Kidney (tissue), 14 donors: ENCODE results near the gene WDHD1. TPM values are rescaled to one million over a fixed set of nuclear protein-coding genes. Genes with fewer than 3 reads are reported as not detected.

ENCODE experiments used
- DNase-seq, 5 donors: peaks; one replicate each; pipeline ENCODE4 v3.0.0-alpha.2; 2013 to 2020
- FAIRE-seq: peaks from 2 replicates; lab custom pipeline; 2012; peaks lifted over from hg19 to GRCh38; lab: Jason Lieb, UNC
- H3K27ac ChIP-seq, 2 donors: one replicate each; pipeline ENCODE4 v1.7.0; 2013; ENCODE audit warnings: low read depth in 2 of 2, low read length in 2 of 2, inconsistent platforms in 1 of 2
- H3K27me3 ChIP-seq: one replicate; pipeline ENCODE4 v1.7.1; 2013; ENCODE audit warnings: low read length, inconsistent platforms; ENCODE audit not compliant: control insufficient read depth, insufficient read depth
- H3K36me3 ChIP-seq, 3 donors: one replicate each; pipeline versions ENCODE4 v1.7.0 to v1.7.1; 2013; ENCODE audit warnings: low read length in 3 of 3, control low read depth in 1 of 3, inconsistent platforms in 1 of 3; ENCODE audit not compliant: insufficient read depth in 3 of 3, control insufficient read depth in 2 of 3
- H3K4me1 ChIP-seq, 3 donors: one replicate each; pipeline versions ENCODE4 v1.7.0 to v1.7.1; 2013; ENCODE audit warnings: low read length in 3 of 3, inconsistent platforms in 1 of 3, low read depth in 1 of 3; ENCODE audit not compliant: control insufficient read depth in 2 of 3, insufficient read depth in 2 of 3
- H3K4me3 ChIP-seq, 3 donors: one replicate each; pipeline versions ENCODE4 v1.7.0 to v1.8.1; 2013; ENCODE audit warnings: low read length in 3 of 3, control low read depth in 1 of 3, inconsistent platforms in 1 of 3
- H3K9ac ChIP-seq, 3 donors: one replicate each; pipeline versions ENCODE4 v1.7.0 to v1.7.1; 2013; ENCODE audit warnings: low read length in 3 of 3, control low read depth in 1 of 3, inconsistent platforms in 1 of 3
- H3K9me3 ChIP-seq, 3 donors: one replicate each; pipeline versions ENCODE4 v1.7.0 to v1.7.1; 2013; ENCODE audit warnings: low read length in 3 of 3, control low read depth in 1 of 3, inconsistent platforms in 1 of 3; ENCODE audit not compliant: control insufficient read depth in 2 of 3, insufficient read depth in 1 of 3
- intact Hi-C: fragments of 100-400 bp; cut with DNase I; formaldehyde crosslinking; loops from one replicate; pipeline ENCODE4 v1.11.1; 2022
- polyA plus RNA-seq: library from polyadenylated mRNA; stranded (reverse); fragments of 350-450 nt; fragmentation: Illumina TruSeq; extraction: RNeasy Lipid Tissue Mini Kit (QIAGEN cat#74804); gene quantifications from one replicate; pipeline ENCODE4 v1.2.3, GENCODE V29; 2014; ENCODE audit warnings: low read depth, low replicate concordance; ENCODE audit not compliant: insufficient read depth
- total RNA-seq: library from RNA; stranded (reverse); fragmentation: NEBNext Ultra II Directional; extraction: Animal tissue kit (Norgen Biotek cat#: 25700); gene quantifications from one replicate; pipeline ENCODE4 v1.2.1, GENCODE V29; 2021
- TF ChIP-seq, protein P1 (sequence below): IDR thresholded peaks from 3 replicates; pipeline ENCODE4 v1.5.1; 2012; ENCODE audit warnings: mild to moderate bottlenecking, moderate library complexity, borderline replicate concordance; ENCODE audit not compliant: insufficient read depth; ENCODE audit errors: extremely low read depth
- donor health status: control.
- donor health status: control.
- donor health status: control.
- donor health status: control.
- donor health status: control.
- donor health status: DM: yes; HTN: yes; CAD: no.
- donor health status: Normal renal cell carcinoma (clear cell type).

Gene WDHD1
- total and polyA plus RNA-seq, 2 donors from 2014 or later: 1.8 to 3.3 TPM

DNA sequence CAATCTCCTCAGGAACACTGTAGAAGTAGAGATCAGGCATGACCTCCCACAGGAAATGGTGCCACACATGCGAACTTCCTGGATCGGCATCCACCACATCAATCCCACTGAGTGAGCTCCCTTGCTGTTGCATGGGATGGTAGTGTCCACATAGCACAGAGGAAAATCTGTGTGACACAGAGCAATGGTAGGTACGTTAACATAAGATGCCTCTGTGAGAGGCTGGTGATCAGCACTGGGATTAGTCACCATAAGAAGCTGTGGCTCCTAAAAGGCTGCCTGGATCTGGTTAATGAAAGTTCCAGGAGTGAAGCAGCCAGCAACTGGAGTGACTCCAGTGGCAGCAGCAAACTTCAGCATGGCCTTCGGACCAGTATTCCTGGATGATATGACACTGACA is 21.8 kb downstream of the WDHD1 start:
- H3K4me1 ChIP-seq: no peaks in the 10 kb centered on the region
- H3K9ac ChIP-seq: no peak overlapping the region
- intact Hi-C loops: no loop called here
- no peak for DNase-seq
- FAIRE-seq: no peak
- H3K9me3 ChIP-seq: no peaks in the 10 kb centered on the region
- no peaks in the 10 kb centered on the region for H3K27me3 ChIP-seq
- TF ChIP-seq, protein P1, sequence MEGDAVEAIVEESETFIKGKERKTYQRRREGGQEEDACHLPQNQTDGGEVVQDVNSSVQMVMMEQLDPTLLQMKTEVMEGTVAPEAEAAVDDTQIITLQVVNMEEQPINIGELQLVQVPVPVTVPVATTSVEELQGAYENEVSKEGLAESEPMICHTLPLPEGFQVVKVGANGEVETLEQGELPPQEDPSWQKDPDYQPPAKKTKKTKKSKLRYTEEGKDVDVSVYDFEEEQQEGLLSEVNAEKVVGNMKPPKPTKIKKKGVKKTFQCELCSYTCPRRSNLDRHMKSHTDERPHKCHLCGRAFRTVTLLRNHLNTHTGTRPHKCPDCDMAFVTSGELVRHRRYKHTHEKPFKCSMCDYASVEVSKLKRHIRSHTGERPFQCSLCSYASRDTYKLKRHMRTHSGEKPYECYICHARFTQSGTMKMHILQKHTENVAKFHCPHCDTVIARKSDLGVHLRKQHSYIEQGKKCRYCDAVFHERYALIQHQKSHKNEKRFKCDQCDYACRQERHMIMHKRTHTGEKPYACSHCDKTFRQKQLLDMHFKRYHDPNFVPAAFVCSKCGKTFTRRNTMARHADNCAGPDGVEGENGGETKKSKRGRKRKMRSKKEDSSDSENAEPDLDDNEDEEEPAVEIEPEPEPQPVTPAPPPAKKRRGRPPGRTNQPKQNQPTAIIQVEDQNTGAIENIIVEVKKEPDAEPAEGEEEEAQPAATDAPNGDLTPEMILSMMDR: no peak
- no peak overlapping the region for H3K27ac ChIP-seq
- H3K4me3 ChIP-seq: no peak overlapping the region
- H3K36me3 ChIP-seq: peaks cover 0 to 3% (median 0%) of the 10 kb centered on the region in 3 donors

DNA sequence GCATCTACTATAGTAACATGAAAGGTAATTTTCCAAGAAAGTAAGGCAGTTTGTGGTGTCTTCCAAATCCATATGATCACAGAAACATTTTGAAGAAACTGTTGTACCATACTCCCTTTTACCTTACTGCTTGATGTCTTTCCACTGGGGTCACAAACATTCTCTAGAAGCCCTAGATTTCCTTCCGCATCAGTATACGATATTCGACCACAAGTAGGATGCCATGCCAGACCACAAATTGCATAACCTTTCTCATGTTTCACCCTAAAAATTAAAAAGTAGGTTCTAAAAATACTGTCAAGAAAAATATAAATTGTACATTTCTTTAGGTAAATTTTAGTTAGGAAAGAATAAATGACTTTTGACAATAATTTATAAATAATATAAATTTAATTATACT is 26.5 kb downstream of the WDHD1 start:
- intact Hi-C loops: no loop called here
- Histone ChIP-seq H3K4me1 (no peaks in the 10 kb centered on the region), H3K27me3 (no peaks in the 10 kb centered on the region), H3K9ac (no peak overlapping the region), H3K4me3 (no peak overlapping the region), H3K27ac (no peak overlapping the region), H3K9me3 (no peaks in the 10 kb centered on the region), H3K36me3 (peaks cover 0 to 3% (median 0%) of the 10 kb centered on the region in 3 donors)
- FAIRE-seq: no peak
- DNase-seq: no peak
- TF ChIP-seq, protein P1: no peak

DNA sequence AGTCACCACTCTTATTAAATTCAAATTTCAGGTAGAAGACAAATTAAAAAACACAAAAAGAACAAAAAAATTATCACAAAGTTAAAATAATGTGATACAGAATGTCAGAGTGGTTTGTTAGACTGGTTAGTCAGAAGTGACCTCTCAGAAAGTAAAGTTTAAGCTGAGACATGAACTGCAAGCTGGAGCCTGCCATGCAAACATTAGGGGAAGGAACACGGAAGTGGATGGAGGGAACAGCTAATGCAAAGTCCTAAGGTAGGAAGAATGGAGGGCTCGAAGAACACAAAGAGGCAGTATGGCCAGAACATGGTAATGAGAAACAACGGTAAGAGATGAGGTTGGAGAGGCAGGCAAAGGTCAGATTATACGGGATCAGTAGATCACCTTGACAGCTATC is 41.7 kb downstream of the WDHD1 start:
- no peaks in the 10 kb centered on the region for H3K36me3 ChIP-seq

More for the DNA sequence above, 41.7 kb downstream of the WDHD1 start:
- Histone ChIP-seq H3K27me3 (no peaks in the 10 kb centered on the region), H3K27ac (no peak overlapping the region), H3K9ac (no peak overlapping the region), H3K9me3 (no peaks in the 10 kb centered on the region), H3K4me3 (no peak overlapping the region), H3K4me1 (no peaks in the 10 kb centered on the region)
- intact Hi-C loops: no loop called here
- TF ChIP-seq, protein P1: no peak
- no peak for DNase-seq
- no peak for FAIRE-seq
